ENCODE results near the gene CD58. TPM values are rescaled to one million over a fixed set of nuclear protein-coding genes. Genes with fewer than 3 reads are reported as not detected.
A peak's percentile ranks its signal among the peaks of the same experiment; 100 is the strongest.

CD58 gene
- total RNA-seq, 2 donors from 2014 or later, result 8.3 to 12.7 TPM

GRCh38 chr1:116511459-116512019, 59.3 kb downstream of the CD58 start:
- H3K9me3 Mint-ChIP-seq, result peaks cover 0 to 16% of the 10 kb centered on the region in 2 donors
- H3K36me3 Mint-ChIP-seq, result peaks cover 0 to 20% of the 10 kb centered on the region in 2 donors
- ATAC-seq (no peak), DNase-seq (ENCODE audit: low spot score in 2 of 2) (no peak)
- H3K27ac Mint-ChIP-seq, result peak overlapping the region in 1 of 2 donors; percentile 39

- DNase-seq (ENCODE audit: low spot score in 2 of 2) (no peak), ATAC-seq (no peak)
- Mint-ChIP-seq H3K36me3 (peaks cover 0 to 20% of the 10 kb centered on the region in 2 donors), H3K9me3 (peaks cover 0 to 16% of the 10 kb centered on the region in 2 donors), H3K27ac (no peak overlapping the region)
These were observed 60.5 kb downstream of the CD58 start for GRCh38 chr1:116510361-116510760.

GRCh38 chr1:116508984-116509980, 61.5 kb downstream of the CD58 start:
- Mint-ChIP-seq H3K36me3 (peaks cover 0 to 20% of the 10 kb centered on the region in 2 donors), H3K9me3 (peaks cover 0 to 16% of the 10 kb centered on the region in 2 donors), H3K27ac (peak overlapping the region in 1 of 2 donors; percentile 35)
- DNase-seq (ENCODE audit: low spot score in 2 of 2), result peak in 1 of 2 donors; percentile 27
- peak; percentile 49 to 67 for ATAC-seq

- H3K9me3 Mint-ChIP-seq, result peaks cover 0 to 16% of the 10 kb centered on the region in 2 donors
- DNase-seq (ENCODE audit: low spot score in 2 of 2) (no peak), ATAC-seq (peak in 1 of 2 donors; percentile 14)
- no peak overlapping the region for H3K27ac Mint-ChIP-seq
- peaks cover 0 to 20% of the 10 kb centered on the region in 2 donors for H3K36me3 Mint-ChIP-seq
These were observed 62.5 kb downstream of the CD58 start for GRCh38 chr1:116508085-116508983.

GRCh38 chr1:116507631-116508030, 63.2 kb downstream of the CD58 start:
- peaks cover 0 to 11% of the 10 kb centered on the region in 2 donors for H3K9me3 Mint-ChIP-seq
- H3K36me3 Mint-ChIP-seq, result peaks cover 0 to 14% of the 10 kb centered on the region in 2 donors
- DNase-seq (ENCODE audit: low spot score in 2 of 2), result no peak
- no peak for ATAC-seq
- no peak overlapping the region for H3K27ac Mint-ChIP-seq

GRCh38 chr1:116506132-116507004, 64.5 kb downstream of the CD58 start:
- Mint-ChIP-seq H3K27ac (no peak overlapping the region), H3K9me3 (peaks cover 0 to 5% of the 10 kb centered on the region in 2 donors), H3K36me3 (peaks cover 0 to 6% of the 10 kb centered on the region in 2 donors)
- no peak for DNase-seq (ENCODE audit: low spot score in 2 of 2)
- ATAC-seq, result peak in 1 of 2 donors; percentile 41

- peak; percentile 61 to 82 for DNase-seq (ENCODE audit: low spot score in 2 of 2)
- Mint-ChIP-seq H3K9me3 (peaks cover 0 to 2% of the 10 kb centered on the region in 2 donors), H3K36me3 (no peaks in the 10 kb centered on the region), H3K27ac (peak overlapping the region; percentile 83 to 90)
- peak; percentile 84 to 92 for ATAC-seq
These were observed 66.3 kb downstream of the CD58 start for GRCh38 chr1:116504308-116505156.

- no peak for DNase-seq (ENCODE audit: low spot score in 2 of 2)
These were observed 67.1 kb downstream of the CD58 start for GRCh38 chr1:116503546-116504307.

GRCh38 chr1:116502671-116503314, 68.0 kb downstream of the CD58 start:
- Mint-ChIP-seq H3K9me3 (no peaks in the 10 kb centered on the region), H3K27ac (no peak overlapping the region), H3K36me3 (no peaks in the 10 kb centered on the region)
- ATAC-seq (no peak), DNase-seq (ENCODE audit: low spot score in 2 of 2) (no peak)

More at GRCh38 chr1:116503546-116504307, 67.1 kb downstream of the CD58 start:
- ATAC-seq, result peak; percentile 29 to 59
- Mint-ChIP-seq H3K9me3 (no peaks in the 10 kb centered on the region), H3K27ac (peak overlapping the region; percentile 83 to 84), H3K36me3 (no peaks in the 10 kb centered on the region)

GRCh38 chr1:116501870-116502244, 69.0 kb downstream of the CD58 start:
- H3K27ac Mint-ChIP-seq, result no peak overlapping the region
- no peak for DNase-seq (ENCODE audit: low spot score in 2 of 2)
- no peaks in the 10 kb centered on the region for H3K36me3 Mint-ChIP-seq
- no peak for ATAC-seq
- no peaks in the 10 kb centered on the region for H3K9me3 Mint-ChIP-seq

- Mint-ChIP-seq H3K9me3 (no peaks in the 10 kb centered on the region), H3K36me3 (no peaks in the 10 kb centered on the region), H3K27ac (no peak overlapping the region)
- DNase-seq (ENCODE audit: low spot score in 2 of 2), result no peak
- no peak for ATAC-seq
These were observed 69.5 kb downstream of the CD58 start for GRCh38 chr1:116501125-116501869.

GRCh38 chr1:116498789-116499628, 71.8 kb downstream of the CD58 start:
- Mint-ChIP-seq H3K36me3 (no peaks in the 10 kb centered on the region), H3K27ac (no peak overlapping the region), H3K9me3 (no peaks in the 10 kb centered on the region)
- peak in 1 of 2 donors; percentile 53 for DNase-seq (ENCODE audit: low spot score in 2 of 2)
- ATAC-seq, result peak; percentile 56 to 67
